CD4-positive, alpha-beta T cell treated with Interferon gamma for 1 hour (primary cell): Measurements from ENCODE around the gene CDKN1B.

ENCODE experiments used
- DNase-seq: peaks from one replicate; pipeline ENCODE4 v3.0.0-alpha.2; 2020

Gene CDKN1B

DNA sequence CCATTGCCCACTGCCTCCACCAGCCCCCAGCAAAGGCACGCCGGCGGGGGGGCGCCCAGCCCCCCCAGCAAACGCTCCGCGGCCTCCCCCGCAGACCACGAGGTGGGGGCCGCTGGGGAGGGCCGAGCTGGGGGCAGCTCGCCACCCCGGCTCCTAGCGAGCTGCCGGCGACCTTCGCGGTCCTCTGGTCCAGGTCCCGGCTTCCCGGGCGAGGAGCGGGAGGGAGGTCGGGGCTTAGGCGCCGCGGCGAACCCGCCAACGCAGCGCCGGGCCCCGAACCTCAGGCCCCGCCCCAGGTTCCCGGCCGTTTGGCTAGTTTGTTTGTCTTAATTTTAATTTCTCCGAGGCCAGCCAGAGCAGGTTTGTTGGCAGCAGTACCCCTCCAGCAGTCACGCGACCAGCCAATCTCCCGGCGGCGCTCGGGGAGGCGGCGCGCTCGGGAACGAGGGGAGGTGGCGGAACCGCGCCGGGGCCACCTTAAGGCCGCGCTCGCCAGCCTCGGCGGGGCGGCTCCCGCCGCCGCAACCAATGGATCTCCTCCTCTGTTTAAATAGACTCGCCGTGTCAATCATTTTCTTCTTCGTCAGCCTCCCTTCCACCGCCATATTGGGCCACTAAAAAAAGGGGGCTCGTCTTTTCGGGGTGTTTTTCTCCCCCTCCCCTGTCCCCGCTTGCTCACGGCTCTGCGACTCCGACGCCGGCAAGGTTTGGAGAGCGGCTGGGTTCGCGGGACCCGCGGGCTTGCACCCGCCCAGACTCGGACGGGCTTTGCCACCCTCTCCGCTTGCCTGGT lies at the start of gene CDKN1B:
TSS of gene CDKN1B (plus strand) at position 576 of the 793 bp plus-strand sequence. CDS start 472 bp downstream, outside the sequence.
- DNase-seq: peak; percentile 91

DNA sequence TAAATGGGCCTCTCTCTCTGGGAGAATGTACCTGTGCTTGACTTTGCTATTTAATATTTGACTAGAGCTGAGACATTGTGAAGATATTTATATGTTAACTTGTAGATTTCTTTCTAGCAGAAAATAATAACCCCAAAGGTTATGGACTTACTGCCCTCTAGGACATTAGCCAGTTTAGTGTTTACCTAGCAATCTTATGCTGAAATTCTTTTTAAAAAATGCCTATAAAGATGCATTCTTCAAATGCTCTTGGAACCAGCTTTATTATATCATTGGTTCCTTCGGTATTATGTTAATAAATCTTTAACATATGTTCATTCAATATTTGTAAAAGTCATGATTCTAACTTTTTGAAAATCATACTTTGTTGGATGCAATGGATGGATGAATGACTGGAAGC lies 49.2 kb upstream of the CDKN1B start:
- DNase-seq: no peak

DNA sequence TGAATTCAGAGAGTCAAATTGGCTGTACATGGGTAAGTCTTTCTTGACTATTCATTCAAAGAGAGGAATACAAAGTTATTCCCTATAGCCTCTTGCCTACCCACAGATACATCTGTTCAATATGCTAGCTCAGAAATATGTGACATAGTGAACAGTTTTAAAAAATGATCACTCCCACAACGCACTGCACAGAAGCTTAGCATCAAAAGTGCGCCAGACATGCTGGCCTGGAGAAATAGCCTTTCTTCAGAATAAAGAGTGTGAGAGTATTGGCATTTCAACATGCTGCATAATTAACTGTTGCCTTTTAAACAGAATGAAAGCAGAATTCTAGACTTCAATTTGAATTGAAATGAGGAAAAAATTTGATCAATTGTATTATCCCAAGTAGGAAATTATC lies 48.1 kb upstream of the CDKN1B start:
- DNase-seq: no peak

DNA sequence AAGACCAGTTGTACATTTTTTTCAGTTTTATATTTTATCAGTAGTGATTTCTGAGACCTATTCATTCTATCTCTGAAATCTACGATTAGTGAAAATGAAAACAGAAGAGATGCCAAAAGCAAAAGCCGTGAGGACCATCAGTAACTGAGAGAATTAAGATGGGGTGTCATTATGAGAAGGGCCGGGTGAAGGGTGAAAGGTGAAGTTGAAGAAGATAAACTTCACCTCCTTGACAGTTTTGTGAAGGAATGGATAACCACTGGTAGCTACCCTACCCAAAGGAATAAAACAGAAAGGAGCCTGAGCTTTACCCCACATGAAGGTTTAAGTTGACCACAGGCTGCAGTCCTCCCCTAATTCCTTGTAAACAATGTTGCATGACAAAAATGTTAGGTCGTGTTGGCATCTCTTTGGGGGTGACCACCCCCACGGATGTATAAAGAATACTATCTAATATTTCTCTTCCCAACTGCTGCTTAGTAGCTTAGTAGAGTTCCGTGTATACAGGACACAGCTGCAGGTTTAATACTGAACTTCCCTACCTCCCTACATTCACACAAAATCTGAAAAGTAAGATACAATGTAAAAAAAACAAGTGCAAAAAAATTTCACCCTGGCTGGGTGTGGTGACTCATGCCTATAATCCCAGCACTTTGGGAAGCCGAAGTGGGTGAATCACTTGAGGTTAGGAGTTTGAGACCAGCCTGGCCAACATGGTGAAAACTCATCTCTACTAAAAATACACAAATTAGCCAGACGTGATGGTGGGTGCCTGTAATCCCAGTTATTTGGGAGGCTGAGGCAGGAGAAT lies 45.1 kb upstream of the CDKN1B start:
- no peak for DNase-seq

DNA sequence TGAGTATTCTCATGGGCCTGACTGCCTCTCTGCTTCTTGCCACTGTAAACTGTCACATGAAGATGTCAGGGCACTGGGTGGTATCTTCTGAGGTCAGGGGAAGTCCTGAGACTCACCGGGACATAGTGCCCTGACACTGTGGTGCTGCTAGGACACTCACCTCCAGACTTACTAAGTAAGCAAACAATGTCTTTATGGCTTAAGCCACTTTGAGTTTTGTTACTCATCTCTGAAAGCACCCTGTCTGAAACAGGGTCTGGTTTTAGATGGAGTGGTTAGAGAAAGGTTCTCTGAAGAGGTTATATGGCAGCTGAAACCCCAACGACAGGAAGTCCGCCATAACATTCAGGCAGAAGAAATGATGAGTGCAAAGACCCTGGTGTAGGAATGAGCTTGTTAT lies 43.9 kb upstream of the CDKN1B start:
- DNase-seq: no peak

DNA sequence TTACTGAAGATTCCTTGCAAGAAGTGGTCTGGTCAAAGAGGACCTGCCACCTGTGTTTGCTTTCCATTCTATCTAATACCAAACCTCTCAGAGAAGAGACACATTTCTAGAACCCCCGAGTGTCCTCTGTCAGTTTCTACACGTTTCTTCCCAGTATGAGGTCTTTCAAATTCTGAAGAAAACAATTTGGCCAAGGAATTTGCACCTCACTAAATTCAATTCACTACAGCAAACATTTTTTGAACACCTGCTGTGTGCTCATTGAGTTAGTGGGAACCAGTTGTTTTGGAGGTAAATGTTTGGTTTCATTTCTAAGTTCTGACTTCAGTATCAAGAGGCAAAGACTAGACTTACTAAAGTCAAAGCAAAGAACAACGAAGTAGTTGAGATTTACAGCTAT lies 40.6 kb upstream of the CDKN1B start:
- no peak for DNase-seq

DNA sequence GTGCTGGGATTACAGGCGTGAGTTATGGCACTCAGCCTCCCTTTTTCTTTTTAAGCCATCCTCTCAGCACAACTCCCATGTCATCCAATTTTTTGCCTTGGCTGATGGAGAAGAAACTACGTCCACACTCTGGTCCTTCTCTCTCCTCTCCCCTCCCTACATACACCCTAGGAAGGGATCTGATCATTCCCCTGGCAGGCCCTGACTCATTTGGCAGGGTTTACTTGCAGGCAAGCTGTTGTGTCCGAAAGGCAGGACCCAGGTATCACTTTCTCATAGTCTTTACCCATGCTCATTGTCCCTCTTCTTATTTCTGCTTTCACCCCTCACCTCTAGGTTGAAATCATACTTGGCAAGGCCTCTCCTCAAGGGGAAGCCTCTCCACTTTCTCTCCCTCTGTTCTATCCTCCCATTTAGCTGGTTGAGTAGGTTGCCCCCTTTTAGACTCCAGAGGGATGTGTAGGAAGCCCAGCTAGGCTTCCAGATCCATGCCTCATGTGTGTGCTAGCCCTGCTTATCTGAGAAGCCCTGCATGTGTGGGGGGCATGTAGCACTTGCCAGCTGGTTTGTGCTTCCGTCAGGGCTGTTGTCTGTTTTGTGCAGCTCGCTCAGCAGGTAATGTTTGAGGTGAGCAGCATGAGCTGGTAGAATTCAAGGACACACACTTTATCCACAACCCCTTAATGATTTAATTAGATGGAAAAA lies 36.0 kb upstream of the CDKN1B start:
- DNase-seq: no peak

DNA sequence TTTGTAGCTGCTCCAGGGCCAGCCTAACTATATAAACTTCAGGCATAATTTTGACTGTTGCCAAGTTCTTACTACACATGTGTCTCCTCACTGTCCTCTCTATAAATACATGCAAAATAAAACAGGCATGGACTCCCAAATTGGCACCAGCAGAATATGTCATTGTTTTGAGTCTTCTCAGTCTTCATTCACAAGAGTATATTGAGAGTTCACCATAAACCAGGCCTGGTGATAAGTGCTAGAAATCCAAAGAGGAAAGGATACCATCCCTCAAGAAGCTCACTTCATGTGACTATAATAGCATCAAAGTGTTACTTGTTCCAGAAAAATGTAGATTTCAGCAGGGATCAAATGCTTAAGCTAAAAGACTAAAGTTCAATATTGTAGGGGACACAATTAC lies 34.9 kb upstream of the CDKN1B start:
- DNase-seq: no peak

DNA sequence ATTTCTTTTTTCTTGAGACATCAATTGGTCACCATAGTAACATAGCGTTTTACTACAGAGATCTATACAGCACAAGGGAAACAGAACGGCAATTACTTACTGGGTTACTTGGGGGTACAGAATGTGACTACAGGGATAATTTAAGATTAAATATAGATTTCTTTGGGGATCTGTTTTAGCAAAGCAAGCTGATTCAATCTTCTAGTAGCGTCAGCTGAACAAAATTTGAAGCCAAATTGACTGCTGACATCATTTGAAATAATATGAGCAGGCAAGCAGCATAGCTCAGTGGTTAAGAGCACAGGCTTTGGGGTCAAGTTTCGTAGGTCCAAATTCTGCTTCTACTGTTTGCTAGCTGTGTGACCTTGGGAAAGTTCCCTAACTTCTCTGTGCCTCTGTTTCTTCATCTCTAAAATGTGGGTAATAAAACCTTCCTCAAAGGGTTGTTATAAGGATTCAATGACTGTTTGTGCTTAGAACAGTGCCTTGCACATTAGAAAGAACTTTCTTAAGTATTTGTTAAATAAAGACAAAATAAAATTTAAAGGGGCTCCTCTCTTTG lies 34.0 kb upstream of the CDKN1B start:
- no peak for DNase-seq

DNA sequence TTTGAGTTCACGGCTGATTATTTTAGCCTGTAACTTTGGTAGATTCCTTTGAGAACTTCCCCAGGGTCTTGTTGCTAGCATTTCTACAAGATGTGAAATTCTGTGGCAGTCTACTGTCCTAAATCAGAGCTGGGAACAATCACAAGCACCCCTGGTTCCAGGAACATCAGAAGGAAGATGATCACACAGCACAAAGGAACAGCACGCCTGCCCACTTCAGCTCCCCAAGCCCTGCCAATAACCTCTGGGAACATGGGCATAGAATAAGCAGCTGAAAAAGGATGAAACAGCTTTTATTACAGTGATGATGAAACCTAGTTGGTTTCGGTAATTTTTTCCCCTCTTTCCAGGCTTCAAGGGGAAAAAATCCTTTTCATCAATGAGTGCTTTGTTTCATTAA lies 33.4 kb upstream of the CDKN1B start:
- no peak for DNase-seq

DNA sequence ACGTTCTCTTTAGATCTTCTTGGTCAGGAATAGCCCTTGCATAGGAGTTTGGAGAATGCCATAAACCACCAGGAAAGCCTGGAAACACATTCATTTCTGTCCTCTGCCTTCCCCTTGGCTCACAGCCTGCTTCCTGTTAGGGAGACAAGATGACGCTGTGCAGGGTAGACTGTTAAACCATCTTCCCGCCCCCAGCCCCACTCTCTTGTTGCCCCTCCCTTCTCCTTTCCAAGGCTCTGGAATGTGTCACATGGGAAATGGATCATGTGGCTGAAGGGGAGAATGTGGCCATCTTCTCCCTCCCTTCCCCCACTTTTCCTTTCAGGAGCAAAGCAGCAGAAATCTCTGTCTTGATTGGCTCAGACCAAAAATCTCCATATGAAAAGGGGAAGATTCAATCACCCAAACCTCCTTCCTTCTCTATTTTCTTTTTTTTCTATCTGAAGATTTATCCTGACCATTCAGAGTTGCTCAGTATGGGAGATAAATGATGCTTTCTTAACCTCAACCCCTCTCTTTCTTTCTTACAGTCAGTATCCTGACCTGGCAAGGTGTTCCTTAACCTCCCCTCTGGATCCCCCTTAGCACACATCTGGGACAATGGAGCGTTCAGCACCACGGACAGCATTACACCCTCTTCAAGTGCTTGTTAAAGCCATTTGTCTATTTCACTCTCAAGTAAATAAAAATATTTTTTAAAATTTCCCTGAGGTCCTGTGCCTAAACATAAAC lies 32.6 kb upstream of the CDKN1B start:
- DNase-seq: no peak

DNA sequence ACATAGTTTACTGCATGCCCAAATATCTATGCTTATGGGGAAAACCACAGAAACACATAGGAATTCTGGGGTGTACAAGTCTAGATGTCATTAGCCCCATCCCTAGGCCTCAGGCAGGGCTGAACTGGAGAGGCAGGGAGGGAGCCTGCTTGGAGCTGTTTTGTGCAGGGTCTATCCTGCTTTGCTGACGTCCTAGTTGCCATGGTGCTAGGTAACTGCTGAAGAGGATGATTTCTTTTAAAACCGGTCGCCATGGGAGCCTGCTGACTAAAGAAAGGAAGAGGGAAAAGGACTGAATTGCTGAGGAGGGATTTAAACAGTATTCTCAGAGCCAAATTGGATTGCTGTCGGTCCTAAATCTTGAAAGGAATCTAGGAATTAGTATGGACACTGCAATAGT lies 31.9 kb upstream of the CDKN1B start:
- no peak for DNase-seq

DNA sequence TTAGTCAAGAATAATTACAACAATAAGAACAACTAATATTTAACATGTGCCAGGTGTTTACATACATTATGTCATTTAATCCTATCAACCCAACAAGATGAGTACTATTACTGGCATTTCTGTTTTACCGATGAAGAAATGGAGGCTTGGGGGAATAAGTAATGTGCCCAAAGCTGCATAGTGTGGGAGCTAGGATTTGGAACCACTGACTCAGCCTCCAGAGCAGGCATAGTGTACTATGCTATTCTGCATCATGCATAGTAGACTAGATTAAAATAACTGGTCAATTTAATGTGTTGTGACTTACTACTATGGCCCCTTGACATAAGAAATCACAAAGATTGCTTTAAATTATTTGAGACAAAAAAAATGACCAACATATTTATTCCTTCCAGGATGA lies 30.7 kb upstream of the CDKN1B start:
- no peak for DNase-seq

DNA sequence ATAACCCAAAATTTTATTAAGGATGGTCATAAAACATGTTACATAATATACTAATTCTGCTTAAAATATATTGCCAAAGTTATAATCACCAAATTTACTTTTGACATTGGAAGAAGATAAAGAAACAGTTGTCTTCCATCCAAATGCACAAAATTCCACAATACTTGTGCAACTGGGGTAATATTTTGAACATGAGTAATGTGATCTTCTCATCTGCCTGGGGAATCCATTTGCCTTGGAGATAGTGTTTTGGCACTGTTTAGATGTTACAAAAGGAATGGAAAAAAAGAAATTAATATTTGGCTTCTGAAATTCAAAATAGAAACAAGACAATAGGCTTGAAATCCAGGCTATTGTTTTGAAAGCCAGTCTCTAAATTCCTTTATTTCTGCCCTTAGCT lies 30.2 kb upstream of the CDKN1B start:
- no peak for DNase-seq

DNA sequence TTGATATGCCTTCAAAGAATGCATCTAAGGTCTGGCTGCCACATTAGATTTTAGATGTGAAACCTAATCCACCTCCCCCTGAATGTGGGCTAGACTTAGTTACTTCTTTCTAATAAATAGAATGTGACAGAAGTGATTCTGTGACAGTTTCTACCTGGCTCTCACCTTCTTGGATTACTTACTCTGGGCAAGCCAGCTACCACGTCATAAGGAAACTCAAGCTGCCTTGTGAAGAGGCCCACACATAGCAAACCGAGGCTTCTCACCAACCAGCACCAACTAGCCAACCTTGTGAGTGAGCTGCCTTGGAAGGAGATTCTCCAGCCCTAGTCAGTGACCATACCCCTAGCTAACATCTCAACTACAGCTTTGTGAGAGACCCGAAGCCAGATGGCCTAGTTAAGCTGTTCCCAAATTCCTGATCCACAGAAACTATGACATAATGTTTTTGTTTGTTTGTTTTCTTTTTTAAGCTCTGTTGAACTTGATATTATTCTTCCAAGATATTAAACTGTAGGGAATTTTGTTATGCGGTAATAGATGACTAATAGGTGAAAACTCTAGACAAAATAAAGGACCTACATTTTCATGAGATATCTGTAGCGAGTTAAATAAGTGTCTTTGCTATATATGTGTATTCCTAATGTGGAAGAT lies 27.4 kb upstream of the CDKN1B start:
- no peak for DNase-seq

DNA sequence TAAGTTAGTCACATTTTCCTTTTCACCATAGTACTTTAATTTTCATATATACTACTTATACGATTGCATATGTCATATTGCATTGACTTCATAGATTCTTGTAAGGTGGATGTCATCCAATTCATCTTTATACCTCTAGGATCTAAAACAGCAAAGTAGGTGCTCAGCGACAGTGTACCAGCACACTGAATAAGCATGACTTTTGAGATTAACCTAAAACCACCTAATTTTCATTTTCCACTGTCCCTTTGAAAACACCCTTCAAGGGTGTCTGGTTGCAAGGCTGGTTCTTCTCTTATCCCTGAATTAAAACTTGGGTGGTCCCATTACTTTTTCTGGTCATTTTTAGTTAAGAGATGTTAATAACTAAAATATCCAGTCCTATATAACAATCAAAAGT lies 25.6 kb upstream of the CDKN1B start:
- DNase-seq: no peak

DNA sequence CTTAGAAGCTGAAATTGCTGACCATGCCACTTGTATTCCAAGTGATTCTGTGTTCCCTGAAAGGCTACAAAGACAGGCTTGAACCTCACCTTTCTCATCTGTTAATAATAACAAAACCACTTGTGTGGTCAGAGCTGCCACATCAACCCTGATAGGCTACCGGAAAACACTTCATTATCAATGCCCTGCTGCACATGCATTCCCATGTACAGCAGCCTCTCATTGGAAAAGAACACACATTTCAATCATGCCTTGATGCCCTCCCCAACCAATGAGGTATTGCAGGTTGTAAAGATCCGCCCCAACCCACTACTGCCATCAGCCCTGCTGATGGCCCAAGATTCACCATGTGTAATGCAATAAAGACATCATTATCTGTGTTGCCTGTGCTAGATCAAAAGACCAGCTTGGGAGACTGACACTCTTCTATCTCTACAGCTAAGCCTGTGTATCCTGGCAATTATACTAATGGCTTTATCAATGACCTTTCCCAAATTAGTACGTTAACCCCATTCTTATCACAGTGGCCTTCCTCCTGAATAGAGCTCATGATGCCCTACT lies 24.0 kb upstream of the CDKN1B start:
- DNase-seq: no peak

DNA sequence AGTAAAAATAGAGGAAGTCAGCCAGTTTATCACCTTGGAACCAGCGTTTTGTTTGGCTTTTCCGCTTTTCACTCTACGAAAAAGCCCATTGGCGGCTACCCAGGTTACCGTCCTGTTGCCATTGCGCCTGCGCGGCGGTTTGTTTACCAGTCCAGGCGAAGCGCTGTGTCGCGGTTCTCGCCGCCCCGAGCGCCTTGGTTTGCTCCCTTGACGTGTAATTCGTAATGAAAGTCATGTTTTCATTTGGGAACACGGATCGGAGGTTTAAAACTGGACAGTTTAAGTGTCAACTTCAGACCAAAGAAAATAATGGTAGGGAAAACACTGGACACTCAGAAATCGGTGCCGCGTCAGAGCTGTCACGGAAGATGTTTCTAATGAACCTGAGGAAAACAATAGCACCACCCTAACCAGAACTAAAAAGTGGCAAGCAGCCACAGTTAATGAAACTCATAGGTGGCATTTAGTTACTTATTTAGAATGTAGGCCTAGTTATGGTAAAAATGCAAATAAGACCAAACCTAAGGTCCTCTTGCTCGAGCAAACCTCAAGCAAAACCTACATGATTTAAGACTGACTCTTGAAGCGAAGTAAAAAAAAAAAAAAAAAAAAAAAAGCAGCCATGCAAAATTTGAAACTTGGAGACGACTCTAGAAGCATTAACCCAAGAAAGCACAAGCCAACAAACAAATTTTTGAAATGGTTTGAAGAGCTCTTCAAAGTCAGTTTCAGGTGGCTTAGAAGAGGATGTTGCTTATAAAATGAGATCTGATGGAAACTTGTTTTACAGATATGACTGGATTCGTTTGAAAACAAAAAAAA lies 20.4 kb upstream of the CDKN1B start:
- peak; percentile 95 for DNase-seq

DNA sequence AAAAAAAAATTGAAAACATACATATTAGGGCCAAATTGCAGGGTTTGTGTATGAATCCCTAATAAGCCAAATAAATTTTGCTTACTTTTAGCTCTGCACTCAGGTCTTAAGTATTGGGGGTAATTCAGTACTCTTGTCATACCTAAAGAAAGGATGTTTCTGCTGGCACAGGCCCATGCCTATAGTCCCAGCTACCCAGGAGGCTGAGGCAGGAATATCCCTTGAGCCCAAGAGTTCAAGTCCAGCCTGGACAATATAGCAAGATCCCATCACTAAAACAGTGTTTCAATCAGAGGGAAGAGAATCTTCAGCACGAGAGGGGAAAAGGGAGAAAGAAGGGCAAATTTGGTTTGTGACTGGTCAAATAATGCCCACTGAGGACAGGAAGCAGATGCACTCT lies 17.8 kb upstream of the CDKN1B start:
- DNase-seq: no peak

DNA sequence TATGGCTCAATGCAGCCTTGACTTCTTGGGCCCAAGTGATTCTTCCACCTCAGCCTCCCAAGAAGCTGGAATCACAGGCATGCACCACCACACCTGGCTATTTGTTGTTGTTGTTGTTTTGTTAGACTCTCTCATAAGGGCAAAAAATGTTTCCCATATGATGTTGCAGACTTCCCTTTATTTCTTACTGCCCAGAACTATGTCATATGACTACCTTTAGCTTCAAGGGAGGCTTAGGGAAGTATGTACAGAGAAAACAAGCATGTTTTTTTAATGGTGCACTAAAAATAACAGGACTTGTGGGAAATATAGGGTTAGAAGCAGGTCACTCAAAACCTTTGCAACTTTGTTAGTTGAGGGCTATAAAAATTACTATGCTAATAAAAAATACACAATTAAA lies 16.9 kb upstream of the CDKN1B start:
- no peak for DNase-seq

DNA sequence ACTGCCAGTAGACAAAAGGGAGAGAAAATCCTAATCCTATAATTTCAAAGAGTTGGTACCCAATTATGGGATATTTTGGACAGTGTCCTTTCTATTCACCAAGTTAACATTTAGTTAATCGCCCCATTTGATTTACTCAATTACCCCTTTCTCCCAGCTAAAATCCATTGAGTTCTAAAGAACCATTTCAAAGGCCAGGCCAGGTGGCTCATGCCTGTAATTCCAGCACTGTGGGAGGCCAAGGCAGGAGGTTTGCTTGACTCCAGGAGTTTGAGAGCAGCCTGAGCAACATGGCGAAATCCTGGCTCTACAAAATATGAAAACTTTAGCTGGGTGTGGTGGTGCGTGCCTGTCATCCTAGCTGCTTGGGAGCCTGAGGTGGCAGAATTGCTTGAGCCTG lies 15.7 kb upstream of the CDKN1B start:
- DNase-seq: no peak
